Eye (tissue), 1 donor: ENCODE results near the gene ALG8.
"Not testable (repeated sequence)": the region's sequence is repeated elsewhere in the genome, so short reads cannot be mapped to it uniquely, and the experiment has no call there.

Experiments
- DNase-seq: peaks from one replicate; pipeline ENCODE4 v3.0.0-alpha.2; 2015

The ALG8 gene

GRCh38 chr11:78139422-78140391, at the start of gene ALG8:
Gene ALG8 (minus strand): TSS chr11:78139626. CDS start chr11:78139588, 38 bp downstream.
- peak; percentile 98 for DNase-seq

GRCh38 chr11:78188286-78189173, 49.1 kb upstream of the ALG8 start, which contains the start of the genes KCTD21 and USP35:
Gene KCTD21 (minus strand): TSS chr11:78188626. CDS start chr11:78174554, 14,072 bp downstream.
Gene USP35 (plus strand): TSS chr11:78188919. CDS start chr11:78196246, 7,327 bp downstream.
- DNase-seq, result peak; percentile 98

- DNase-seq, result no peak
These were observed 48.2 kb upstream of the ALG8 start for GRCh38 chr11:78187366-78188285.

GRCh38 chr11:78181185-78181584, 41.8 kb upstream of the ALG8 start:
- no peak for DNase-seq

DNA sequence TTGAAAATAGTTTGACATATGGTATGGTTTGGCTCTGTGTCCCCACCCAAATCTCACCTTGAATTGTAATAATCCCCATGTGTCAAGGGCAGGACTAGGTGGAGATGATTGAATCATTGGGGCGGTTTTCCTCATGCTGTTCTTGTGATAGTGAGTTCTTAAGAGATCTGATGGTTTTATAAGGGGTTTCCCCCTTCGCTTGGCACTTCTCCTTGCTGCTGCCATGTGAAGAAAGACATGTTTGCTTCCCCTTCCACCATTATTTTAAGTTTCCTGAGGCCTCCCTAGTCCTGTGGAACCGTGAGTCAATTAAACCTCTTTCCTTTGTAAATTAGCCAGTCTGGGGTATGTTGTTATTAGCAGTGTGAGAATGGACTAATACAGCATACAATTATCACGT, 41.3 kb upstream of the ALG8 start:
- DNase-seq, result no peak

DNA sequence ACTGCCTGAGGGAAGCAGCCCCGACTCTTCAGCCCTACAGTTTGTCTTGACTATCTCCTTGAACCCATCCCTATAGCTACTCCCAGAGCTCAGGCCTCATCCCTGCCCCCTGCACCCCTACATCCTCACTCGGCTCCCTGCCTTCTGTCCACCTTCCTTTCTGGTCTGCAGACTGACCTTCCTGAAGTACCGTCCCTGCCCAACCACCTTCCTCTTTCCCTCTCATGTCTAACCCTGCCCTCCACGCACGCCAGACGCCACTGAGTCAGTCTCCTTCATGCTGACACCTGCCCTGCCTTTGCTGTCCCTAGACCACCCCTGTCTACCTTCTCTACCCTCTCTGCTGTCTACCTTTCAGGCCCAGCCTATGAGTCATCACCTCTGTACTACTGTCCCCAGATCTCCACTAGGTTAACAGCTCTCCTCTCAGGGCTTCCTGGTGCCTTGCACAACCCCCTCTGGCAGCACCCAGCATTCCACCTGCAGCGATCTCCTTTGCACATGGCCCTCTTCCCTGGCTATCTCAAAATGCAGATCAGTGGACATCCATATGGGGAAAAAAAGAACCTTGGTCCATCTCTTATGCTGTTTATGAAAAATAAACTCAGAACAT, 40.1 kb upstream of the ALG8 start:
- DNase-seq, result no peak

GRCh38 chr11:78177216-78177615, 37.8 kb upstream of the ALG8 start:
- no peak for DNase-seq

- DNase-seq, result no peak
These were observed 37.2 kb upstream of the ALG8 start for GRCh38 chr11:78176605-78177141.

- not testable (repeated sequence) for DNase-seq
These were observed 36.4 kb upstream of the ALG8 start for GRCh38 chr11:78175862-78176261.

DNA sequence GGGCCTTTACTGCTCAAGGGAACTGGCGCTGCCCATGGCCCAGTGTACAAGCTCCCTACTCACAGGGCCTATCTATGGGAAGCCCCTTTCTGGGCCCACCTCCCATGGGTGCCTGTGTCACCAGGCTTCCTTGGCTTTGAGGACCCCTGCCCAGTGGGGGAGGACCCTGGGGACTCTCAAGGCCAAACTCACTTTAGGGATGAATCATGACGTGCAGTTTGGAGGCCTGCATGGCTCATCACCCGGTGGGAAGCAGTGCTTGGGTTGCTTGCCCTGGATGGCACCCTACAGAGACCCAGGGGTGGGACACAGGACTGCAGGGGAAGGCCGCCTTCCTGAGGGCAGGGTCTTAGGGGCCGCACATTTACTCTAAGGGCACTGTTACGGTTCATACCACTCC, 32.5 kb upstream of the ALG8 start:
- DNase-seq, result no peak

DNA sequence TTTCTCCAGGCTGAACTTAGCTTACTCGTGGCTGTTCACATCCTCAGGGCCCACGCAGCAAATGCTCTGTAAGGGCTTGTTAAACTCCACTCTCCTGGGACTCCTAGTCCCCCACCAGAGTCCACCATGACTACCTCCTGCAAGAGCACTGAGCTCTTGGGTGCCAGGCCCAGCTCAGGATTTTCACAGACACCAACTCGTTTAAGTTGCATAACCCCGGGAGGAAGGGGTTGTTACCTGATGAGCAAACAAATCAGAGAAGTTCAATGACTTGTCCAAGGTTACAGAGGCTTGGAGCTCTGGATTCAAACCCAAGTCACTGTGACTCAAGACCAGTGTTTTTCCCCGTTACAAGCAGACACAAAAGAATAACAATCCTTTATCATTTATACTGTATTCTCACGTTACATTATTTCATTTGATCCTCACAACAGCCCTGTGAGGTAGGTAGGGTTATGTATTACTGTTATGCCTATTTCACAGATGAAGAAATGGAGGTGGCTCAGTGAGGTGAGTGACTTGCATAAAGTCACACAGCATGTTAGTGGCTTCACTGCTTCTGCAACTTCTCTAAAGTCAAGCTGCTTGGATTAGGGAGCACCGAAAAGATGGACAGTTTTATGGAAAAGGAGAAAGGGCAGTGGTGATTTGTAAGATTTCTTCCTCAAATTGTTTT, 31.6 kb upstream of the ALG8 start:
- no peak for DNase-seq

- no peak for DNase-seq
These were observed 31.0 kb upstream of the ALG8 start for GRCh38 chr11:78170413-78170812.

GRCh38 chr11:78168539-78169477, 29.4 kb upstream of the ALG8 start:
- peak; percentile 34 for DNase-seq

DNA sequence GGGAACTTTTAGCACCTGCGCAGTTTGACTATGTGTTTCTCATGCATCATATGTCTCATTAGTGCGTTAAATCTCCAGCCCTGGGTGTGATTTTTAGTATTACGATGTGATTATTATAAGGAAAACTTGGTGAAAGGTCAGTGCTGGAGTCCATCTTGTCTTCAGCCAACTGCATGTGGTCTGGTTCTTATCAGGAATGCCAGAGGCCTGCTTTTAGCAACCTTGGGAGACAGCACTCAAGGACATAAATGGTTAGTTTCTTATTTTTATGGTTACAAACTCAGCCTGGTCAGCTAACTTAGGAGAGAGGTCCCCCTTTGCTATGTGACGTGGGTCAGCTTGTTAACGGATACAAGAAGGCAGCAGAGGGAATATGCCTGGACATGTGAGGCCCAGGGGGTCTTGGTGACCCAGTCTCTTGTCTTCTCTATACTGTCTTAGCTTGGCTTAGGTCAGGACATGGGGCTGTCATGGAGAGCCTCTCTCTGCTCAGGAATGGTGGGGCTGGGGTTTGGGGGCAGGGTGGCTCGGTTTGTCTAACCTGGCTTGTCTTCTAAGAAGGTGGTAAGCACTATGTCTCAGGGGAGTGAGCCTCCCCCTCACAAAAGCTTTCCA, 27.5 kb upstream of the ALG8 start:
- DNase-seq, result no peak

- no peak for DNase-seq
These were observed 25.0 kb upstream of the ALG8 start for GRCh38 chr11:78164471-78164870.

- no peak for DNase-seq
These were observed 24.4 kb upstream of the ALG8 start for GRCh38 chr11:78163828-78164227.

DNA sequence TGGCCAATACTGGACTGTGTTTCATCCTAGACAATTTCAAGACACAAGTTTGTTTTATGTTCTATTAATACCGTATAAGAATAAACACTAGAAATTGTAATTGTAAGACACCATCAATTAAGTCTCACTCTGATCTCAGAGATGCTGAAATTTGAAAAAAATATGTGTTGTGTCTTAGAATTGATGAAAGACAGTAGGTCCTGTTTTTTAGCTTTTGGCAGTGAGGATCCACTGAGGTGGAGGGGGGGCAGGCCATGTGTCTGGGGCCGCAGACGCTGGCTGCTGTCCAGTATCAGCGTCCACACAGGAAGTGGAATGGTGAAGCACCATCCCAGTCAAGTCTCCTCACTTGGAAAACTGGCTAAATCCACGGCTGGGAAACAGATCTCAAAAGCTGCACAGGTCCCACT, 22.5 kb upstream of the ALG8 start:
- DNase-seq, result no peak

DNA sequence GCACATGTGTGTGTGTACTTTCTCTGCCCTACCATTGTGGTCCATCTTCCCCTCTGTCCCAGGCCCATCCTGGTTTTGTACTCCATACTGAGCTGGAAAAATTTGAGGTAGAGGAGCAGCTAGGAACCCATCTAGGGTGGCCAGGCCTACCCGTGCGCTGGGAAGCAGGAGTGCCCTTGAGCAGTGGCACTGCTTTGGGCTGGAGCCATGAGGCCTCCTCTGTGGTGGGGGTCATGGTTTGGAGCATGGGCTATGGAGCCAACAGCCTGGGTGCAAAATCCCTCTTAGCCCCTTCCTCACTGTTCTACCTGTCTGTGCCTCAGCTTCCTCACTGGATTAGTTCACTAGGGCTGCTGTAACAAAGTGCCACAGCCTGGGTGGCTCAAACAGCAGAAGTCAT, 21.9 kb upstream of the ALG8 start:
- no peak for DNase-seq

DNA sequence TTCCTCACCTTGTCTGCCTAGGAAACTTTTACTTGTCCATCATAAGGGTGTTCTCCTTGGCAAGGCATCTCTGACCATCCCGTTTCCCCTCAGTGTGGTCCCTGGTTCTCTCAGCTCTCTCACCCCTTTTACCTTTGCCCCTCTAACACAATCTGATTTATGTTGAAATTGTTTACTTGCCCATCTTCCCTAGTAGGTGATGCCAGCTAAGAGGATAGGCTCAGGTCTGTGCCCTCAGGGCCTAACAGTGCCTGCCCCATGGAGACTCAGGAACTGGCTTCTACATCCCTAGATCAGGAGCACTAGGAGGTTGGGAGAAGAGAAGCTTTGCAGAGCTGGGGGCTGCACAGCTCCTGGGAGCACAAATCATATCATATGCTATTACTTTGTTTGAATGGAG, 21.1 kb upstream of the ALG8 start:
- DNase-seq, result no peak
